Ectodermal cell (in vitro differentiated cells): ENCODE measurements around the gene SELPLG.
"Not testable (repeated sequence)": the region's sequence is repeated elsewhere in the genome, so short reads cannot be mapped to it uniquely, and the experiment has no call there.

Source experiments
- H3K27ac ChIP-seq: 2 replicates; pipeline ENCODE4 v1.7.0; 2013; ENCODE audit warnings: mild to moderate bottlenecking, low read depth, low read length; ENCODE audit not compliant: insufficient read depth, poor library complexity, severe bottlenecking
- H3K27me3 ChIP-seq: 2 replicates; pipeline ENCODE4 v1.7.0; 2013; ENCODE audit warnings: mild to moderate bottlenecking, low read length; ENCODE audit not compliant: insufficient read depth, control insufficient read depth, poor library complexity, severe bottlenecking
- H3K36me3 ChIP-seq: one replicate; pipeline ENCODE4 v1.7.0; 2013; ENCODE audit warnings: low read length; ENCODE audit not compliant: control insufficient read depth, insufficient read depth
- H3K4me1 ChIP-seq: one replicate; pipeline ENCODE4 v1.7.0; 2013; ENCODE audit warnings: low read length; ENCODE audit not compliant: control insufficient read depth, insufficient read depth
- H3K4me3 ChIP-seq: 2 replicates; pipeline ENCODE4 v1.7.0; 2013; ENCODE audit warnings: low read depth, low read length, control low read depth; ENCODE audit not compliant: insufficient read depth
- H3K9me3 ChIP-seq: 2 replicates; pipeline ENCODE4 v1.7.0; 2013; ENCODE audit warnings: mild to moderate bottlenecking, low read length, moderate library complexity; ENCODE audit not compliant: control insufficient read depth
- whole genome bisulfite sequencing, 2 experiments: methylation state at CpG; one replicate each; pipeline ENCODE4 v1.1.7; 2013; ENCODE audit warnings: missing lambda C conversion rate in 2 of 2; 5-methylcytosine and 5-hydroxymethylcytosine counted together

SELPLG gene

DNA sequence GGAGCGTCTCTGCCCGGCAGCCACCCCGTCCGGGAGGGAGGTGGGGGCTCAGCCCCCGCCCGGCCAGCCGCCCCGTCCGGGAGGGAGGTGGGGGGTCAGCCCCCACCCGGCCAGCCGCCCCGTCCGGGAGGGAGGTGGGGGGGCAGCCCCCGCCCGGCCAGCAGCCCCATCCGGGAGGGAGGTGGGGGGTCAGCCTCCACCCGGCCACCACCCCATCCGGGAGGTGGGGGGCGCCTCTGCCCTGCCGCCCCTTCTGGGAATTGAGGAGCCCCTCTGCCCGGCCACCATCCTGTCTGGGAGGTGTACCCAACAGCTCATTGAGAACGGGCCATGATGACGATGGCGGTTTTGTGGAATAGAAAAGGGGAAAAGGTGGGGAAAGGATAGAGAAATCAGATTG, 22.6 kb upstream of the SELPLG start:
- 93 to 97% methylated on average over 23 to 24 of the region's 24 CpGs for WGBS, 2 experiments
- H3K4me1 ChIP-seq, H3K27me3 ChIP-seq, H3K4me3 ChIP-seq, H3K9me3 ChIP-seq, H3K27ac ChIP-seq: not testable (repeated sequence)
- peaks cover 25% of the 10 kb centered on the region for H3K36me3 ChIP-seq

DNA sequence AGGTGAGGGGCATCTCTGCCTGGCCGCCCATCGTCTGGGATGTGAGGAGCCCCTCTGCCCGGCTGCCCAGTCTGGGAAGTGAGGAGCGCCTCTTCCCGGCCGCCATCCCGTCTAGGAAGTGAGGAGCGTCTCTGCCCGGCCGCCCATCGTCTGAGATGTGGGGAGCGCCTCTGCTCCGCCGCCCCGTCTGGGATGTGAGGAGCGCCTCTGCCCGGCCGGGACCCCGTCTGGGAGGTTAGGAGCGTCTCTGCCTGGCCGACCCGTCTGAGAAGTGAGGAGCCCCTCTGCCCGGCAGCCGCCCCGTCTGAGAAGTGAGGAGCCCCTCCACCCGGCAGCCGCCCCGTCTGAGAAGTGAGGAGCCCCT, 22.1 kb upstream of the SELPLG start:
- H3K27me3 ChIP-seq, H3K4me1 ChIP-seq, H3K27ac ChIP-seq, H3K9me3 ChIP-seq, H3K4me3 ChIP-seq: not testable (repeated sequence)
- 94 to 95% methylated on average over 20 to 28 of the region's 28 CpGs for WGBS, 2 experiments
- peaks cover 30% of the 10 kb centered on the region for H3K36me3 ChIP-seq

DNA sequence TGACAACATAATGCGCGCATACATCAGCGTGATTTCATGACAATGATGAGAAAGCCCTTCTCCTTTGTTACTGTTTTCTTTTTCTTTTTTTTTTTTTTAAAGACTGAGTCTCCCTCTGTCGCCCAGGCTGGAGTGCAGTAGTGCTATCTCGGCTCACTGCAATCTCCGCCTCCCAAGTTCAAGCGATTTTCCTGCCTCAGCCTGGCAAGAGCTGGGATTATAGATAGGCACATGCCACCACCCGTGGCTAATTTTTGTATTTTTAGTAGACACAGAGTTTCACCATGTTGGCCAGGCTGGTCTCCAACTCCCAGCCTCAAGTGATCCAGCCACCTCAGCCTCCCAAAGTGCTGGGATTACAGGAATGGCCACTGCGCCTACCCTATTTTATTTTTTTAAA, 20.9 kb upstream of the SELPLG start:
- not testable (repeated sequence) for H3K4me3 ChIP-seq, H3K9me3 ChIP-seq, H3K4me1 ChIP-seq, H3K27me3 ChIP-seq, H3K27ac ChIP-seq
- 91 to 95% methylated on average over 8 to 9 of the region's 9 CpGs for WGBS, 2 experiments
- H3K36me3 ChIP-seq = peaks cover 31% of the 10 kb centered on the region

DNA sequence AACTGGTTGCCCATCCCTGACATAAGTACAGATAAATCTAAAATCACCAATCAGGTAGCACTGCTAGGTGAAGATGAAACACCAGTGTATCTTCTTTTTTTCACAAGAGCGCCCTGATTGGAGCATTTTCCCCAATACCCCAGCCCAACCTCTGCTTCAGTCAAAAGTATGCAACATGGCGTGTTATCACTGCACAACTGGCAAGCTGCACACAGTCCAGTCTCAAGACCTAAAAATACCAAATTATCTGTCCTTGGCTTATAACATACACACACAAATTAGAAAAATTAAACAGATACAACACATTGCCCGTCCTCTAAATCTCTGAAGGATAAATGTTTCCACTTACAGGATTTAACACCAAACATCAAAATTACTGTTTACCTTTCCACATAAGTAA, 20.2 kb upstream of the SELPLG start:
- H3K4me1 ChIP-seq = no peaks in the 10 kb centered on the region
- H3K4me3 ChIP-seq = no peak overlapping the region
- H3K9me3 ChIP-seq = no peaks in the 10 kb centered on the region
- H3K27ac ChIP-seq = no peak overlapping the region
- no peaks in the 10 kb centered on the region for H3K27me3 ChIP-seq
- WGBS, 2 experiments = 95 to 96% methylated on average over 3 of the region's 3 CpGs
- peaks cover 33% of the 10 kb centered on the region for H3K36me3 ChIP-seq

DNA sequence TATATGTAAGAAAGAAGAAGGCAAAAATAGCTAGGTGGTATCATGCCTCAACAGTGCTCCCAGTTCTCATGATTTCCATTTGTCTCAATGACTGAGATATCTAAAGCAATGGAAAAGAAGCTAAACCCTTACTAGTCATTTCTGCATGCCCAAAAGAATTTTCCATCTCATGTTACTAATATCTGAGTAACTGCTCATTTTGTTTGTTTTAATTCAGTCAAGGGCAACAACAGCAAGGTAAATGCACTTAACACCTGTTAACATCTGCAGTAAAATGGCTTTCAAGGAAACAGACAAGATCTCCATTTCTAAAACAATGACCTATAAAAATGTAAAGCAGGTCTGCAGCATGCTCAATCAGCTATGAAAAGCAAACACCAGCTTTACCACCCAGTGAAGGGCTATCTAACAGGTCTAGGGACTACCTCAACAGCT, 19.4 kb upstream of the SELPLG start:
- Histone ChIP-seq H3K4me1 (no peaks in the 10 kb centered on the region), H3K36me3 (peaks cover 41% of the 10 kb centered on the region), H3K27ac (no peak overlapping the region), H3K9me3 (no peaks in the 10 kb centered on the region), H3K27me3 (no peaks in the 10 kb centered on the region), H3K4me3 (no peak overlapping the region)

DNA sequence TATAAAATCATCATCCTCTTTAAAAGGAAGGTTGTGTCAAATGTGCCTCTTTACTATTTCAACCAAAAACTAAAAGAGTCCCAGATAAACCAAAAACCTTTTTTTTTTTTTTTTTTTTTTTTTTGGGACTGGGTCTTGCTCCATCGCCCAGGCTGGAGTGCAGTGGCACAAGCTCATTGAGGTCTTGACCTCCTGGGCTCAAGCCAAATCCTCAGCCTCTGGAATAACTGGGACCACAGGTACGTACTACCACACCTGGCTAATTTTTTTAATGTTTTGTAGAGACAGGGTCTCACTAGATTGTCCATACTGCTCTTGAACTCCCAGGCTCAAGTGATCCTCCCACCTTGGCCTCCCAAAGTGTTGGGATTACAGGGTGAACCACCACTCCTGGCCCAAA, 16.4 kb upstream of the SELPLG start:
- no peaks in the 10 kb centered on the region for H3K4me1 ChIP-seq
- WGBS, 2 experiments = 87 to 94% methylated on average over 2 of the region's 2 CpGs
- H3K36me3 ChIP-seq = peaks cover 49% of the 10 kb centered on the region
- H3K4me3 ChIP-seq = no peak overlapping the region
- H3K9me3 ChIP-seq = no peaks in the 10 kb centered on the region
- no peak overlapping the region for H3K27ac ChIP-seq
- H3K27me3 ChIP-seq = no peaks in the 10 kb centered on the region

DNA sequence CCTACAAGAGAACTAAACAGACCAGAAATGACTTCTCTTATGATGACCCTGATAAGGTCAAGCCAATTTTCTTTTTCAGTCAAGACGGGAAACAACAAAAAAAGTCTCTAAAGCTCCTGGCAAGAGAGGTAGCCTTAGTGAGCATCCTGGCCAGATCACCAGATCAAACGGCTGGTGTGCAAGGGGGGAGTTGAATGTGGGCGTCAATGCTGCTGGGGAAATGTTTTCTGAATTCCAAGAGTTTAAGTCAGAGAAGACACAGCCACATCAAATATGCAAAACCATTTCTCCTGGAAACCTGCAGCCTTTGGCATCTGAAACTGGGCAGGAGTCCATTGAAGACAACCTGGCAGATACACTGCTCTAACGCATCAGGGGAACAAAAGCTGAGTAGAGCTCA, 16.0 kb upstream of the SELPLG start:
- 93 to 99% methylated on average over 4 of the region's 4 CpGs for WGBS, 2 experiments
- Histone ChIP-seq H3K27me3 (no peaks in the 10 kb centered on the region), H3K9me3 (no peaks in the 10 kb centered on the region), H3K36me3 (peaks cover 49% of the 10 kb centered on the region), H3K4me1 (no peaks in the 10 kb centered on the region), H3K27ac (no peak overlapping the region), H3K4me3 (no peak overlapping the region)

DNA sequence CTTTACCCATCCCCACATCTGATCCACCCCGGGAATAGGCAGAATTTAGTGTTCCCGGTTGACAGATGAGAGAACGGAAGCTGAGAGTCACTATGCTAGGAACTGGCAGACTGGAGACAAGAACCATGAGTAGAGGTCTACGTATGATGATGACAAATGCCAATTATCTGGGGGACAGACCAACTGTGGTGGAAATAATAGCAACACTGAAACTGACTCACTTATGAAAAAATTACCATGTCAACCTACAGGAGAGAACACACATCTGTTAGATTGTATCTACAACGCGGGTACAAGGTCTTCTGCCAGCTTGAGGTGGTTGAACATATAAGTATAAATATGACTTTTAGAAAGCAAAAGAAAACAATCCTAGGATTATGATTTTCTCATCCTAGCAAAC, 15.4 kb upstream of the SELPLG start:
- Histone ChIP-seq H3K4me3 (no peak overlapping the region), H3K27me3 (no peaks in the 10 kb centered on the region), H3K36me3 (peaks cover 49% of the 10 kb centered on the region), H3K4me1 (no peaks in the 10 kb centered on the region), H3K27ac (no peak overlapping the region), H3K9me3 (no peaks in the 10 kb centered on the region)
- WGBS, 2 experiments = 92 to 93% methylated on average over 4 to 6 of the region's 6 CpGs

DNA sequence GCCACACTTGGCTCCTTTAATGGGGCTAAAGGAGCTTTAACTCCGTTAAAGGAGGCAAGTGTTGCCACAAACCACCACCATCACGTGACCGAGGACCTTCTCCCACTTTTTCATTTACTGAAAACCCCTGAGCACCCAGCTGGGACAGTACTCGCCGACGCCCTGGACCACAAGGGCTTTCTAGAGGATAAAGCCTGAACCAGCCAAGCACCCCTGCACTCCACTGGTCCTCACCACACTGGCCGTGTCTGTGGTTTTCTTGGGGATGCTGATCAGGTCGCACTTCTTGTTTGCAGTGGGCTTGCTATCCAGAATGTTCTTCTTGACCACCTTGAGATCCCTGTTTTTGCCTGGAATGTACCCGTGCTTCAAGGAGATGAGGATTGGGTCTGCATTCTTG, 14.7 kb upstream of the SELPLG start:
- no peaks in the 10 kb centered on the region for H3K27me3 ChIP-seq
- H3K4me1 ChIP-seq = no peaks in the 10 kb centered on the region
- H3K4me3 ChIP-seq = no peak overlapping the region
- no peaks in the 10 kb centered on the region for H3K9me3 ChIP-seq
- H3K36me3 ChIP-seq = peaks cover 49% of the 10 kb centered on the region
- no peak overlapping the region for H3K27ac ChIP-seq
- 96% methylated on average over 9 of the region's 9 CpGs for WGBS, 2 experiments

DNA sequence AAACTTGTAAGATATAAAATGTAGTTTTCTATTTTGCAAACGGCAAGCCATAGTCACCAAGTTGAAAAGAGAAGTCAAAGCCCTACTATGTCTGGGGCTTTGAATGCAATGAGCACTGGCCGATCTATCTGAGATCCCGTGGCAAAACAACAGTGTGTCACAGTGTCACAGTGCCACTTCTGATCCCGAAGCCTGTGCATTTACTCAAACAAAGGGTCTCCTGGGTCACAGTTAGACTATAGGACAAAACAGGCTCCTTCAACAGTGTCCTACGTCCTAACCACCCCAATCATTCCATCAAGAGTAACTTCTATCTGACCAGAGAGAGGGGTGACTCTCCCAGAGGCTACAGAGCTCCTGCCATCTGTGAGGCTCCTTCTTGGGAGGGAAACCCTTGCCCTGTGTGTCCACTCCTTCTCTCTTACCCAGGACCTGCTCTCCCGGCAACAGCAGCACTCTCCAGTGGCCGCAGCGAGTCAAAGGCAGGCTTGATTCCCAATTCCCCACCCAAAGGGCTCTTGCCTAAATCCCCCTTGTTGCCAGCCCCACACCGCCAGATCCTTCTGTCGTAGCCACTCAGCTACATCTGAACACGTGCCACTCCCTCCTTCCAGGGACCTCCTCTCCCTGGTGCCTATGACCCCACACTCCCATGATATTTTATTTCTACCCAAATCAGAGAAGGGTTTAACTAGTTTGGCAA, 14.0 kb upstream of the SELPLG start:
- 89 to 93% methylated on average over 11 of the region's 11 CpGs for WGBS, 2 experiments
- H3K4me3 ChIP-seq = no peak overlapping the region
- peaks cover 46% of the 10 kb centered on the region for H3K36me3 ChIP-seq
- no peak overlapping the region for H3K27ac ChIP-seq
- no peaks in the 10 kb centered on the region for H3K9me3 ChIP-seq
- no peaks in the 10 kb centered on the region for H3K4me1 ChIP-seq
- H3K27me3 ChIP-seq = no peaks in the 10 kb centered on the region
